IMR-90 (cell line): ENCODE results near the gene SIAH3.

Source experiments
- BHLHE40 ChIP-seq: fragments of 150-350 bp; IDR thresholded peaks from 2 replicates; pipeline ENCODE4 v1.6.1; 2016; ENCODE audit warnings: mild to moderate bottlenecking, low read depth, low read length
- CTCF ChIP-seq: conservative IDR thresholded peaks from 2 replicates; pipeline ENCODE4 v1.5.1; 2012; ENCODE audit warnings: mild to moderate bottlenecking, low read depth, low read length, improper control_type of control experiment
- POLR2A ChIP-seq: IDR thresholded peaks from 2 replicates; pipeline ENCODE4 v1.6.1; 2012; ENCODE audit warnings: mild to moderate bottlenecking, low read depth, low read length
- TF ChIP-seq, protein P1 (sequence below): fragments of 150-350 bp; IDR thresholded peaks from 2 replicates; pipeline ENCODE4 v1.6.1; 2017; ENCODE audit warnings: mild to moderate bottlenecking, antibody characterized with exemption, low read length, low read depth

DNA sequence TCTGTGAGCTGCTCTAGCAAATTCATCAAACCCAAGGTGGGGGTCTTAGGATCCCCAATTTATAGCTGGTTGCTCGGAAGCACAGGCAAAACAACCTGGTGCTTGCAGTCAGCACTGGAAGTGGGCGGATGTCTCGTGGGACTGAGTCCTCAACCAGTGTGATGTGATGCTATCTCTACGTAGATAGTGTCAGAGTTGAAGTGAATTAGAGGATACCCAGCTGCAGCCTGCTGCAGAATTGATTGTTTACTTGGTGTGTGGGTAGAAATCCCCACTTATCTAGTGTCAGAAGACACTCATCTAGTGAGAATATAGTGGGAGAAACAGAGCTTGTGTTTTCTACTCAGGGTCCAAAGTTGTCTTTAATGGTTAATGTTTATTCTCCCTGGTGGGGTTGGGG, 86.1 kb downstream of the SIAH3 start:
- TF ChIP-seq CTCF (no peak), BHLHE40 (no peak), POLR2A (no peak)
- TF ChIP-seq, protein P1, sequence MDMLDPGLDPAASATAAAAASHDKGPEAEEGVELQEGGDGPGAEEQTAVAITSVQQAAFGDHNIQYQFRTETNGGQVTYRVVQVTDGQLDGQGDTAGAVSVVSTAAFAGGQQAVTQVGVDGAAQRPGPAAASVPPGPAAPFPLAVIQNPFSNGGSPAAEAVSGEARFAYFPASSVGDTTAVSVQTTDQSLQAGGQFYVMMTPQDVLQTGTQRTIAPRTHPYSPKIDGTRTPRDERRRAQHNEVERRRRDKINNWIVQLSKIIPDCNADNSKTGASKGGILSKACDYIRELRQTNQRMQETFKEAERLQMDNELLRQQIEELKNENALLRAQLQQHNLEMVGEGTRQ: no peak
